NB4 (cell line): ENCODE data around the gene ARHGAP15.

Experiments used
- DNase-seq: peaks from one replicate; pipeline ENCODE4 v3.0.0; 2010; ENCODE audit warnings: low read depth
- H3K4me3 ChIP-seq: one replicate; pipeline ENCODE4 v1.5.1; 2011; ENCODE audit warnings: mild to moderate bottlenecking, low read depth, low read length, moderate library complexity
- CTCF ChIP-seq: IDR thresholded peaks from one replicate; pipeline ENCODE4 v1.5.1; 2012; ENCODE audit warnings: low read depth, low read length
- MAX ChIP-seq: IDR thresholded peaks from 2 replicates; pipeline ENCODE4 v1.6.1; 2011; ENCODE audit warnings: low read depth, low read length
- MYC ChIP-seq: IDR thresholded peaks from 2 replicates; pipeline ENCODE4 v1.6.1; 2011; ENCODE audit warnings: low read depth, low read length
- POLR2A ChIP-seq: IDR thresholded peaks from 2 replicates; pipeline ENCODE4 v1.6.1; 2011; ENCODE audit warnings: mild to moderate bottlenecking; ENCODE audit not compliant: insufficient read length; ENCODE audit errors: extremely low read depth

ARHGAP15 gene

GRCh38 chr2:143710196-143710595, 581.0 kb downstream of the ARHGAP15 start:
- no peak overlapping the region for H3K4me3 ChIP-seq
- no peak for DNase-seq
- TF ChIP-seq MYC (no peak), POLR2A (no peak), MAX (no peak), CTCF (no peak)

- DNase-seq = no peak
- TF ChIP-seq MYC (no peak), CTCF (no peak), MAX (no peak), POLR2A (no peak)
- H3K4me3 ChIP-seq = no peak overlapping the region
These were observed 581.7 kb downstream of the ARHGAP15 start for GRCh38 chr2:143710879-143711278.

- DNase-seq = no peak
- H3K4me3 ChIP-seq = no peak overlapping the region
- TF ChIP-seq POLR2A = no peak
These were observed 587.3 kb downstream of the ARHGAP15 start for GRCh38 chr2:143716522-143716921.

- DNase-seq = no peak
- H3K4me3 ChIP-seq = no peak overlapping the region
- no peak for TF ChIP-seq CTCF
- no peak for TF ChIP-seq MYC
- TF ChIP-seq POLR2A = no peak
- no peak for TF ChIP-seq MAX
These were observed 587.8 kb downstream of the ARHGAP15 start for GRCh38 chr2:143717053-143717452.

GRCh38 chr2:143717536-143718168, 588.4 kb downstream of the ARHGAP15 start:
- H3K4me3 ChIP-seq = no peak overlapping the region
- DNase-seq = no peak
- TF ChIP-seq CTCF (no peak), MYC (no peak), MAX (no peak), POLR2A (no peak)

GRCh38 chr2:143718745-143719144, 589.5 kb downstream of the ARHGAP15 start:
- no peak for DNase-seq
- H3K4me3 ChIP-seq = no peak overlapping the region
- no peak for TF ChIP-seq MAX
- no peak for TF ChIP-seq MYC
- TF ChIP-seq CTCF = no peak
- no peak for TF ChIP-seq POLR2A
